Hematopoietic multipotent progenitor cell treated with erythropoietin and hydrocortisone succinate and interleukin-3 and kit ligand, for 17 days (in vitro differentiated cells): ENCODE data around the gene ZNF473.

ENCODE experiments used
- DNase-seq: peaks from one replicate; pipeline ENCODE4 v3.0.0-alpha.2; 2015; ENCODE audit warnings: low spot score

Gene ZNF473

DNA sequence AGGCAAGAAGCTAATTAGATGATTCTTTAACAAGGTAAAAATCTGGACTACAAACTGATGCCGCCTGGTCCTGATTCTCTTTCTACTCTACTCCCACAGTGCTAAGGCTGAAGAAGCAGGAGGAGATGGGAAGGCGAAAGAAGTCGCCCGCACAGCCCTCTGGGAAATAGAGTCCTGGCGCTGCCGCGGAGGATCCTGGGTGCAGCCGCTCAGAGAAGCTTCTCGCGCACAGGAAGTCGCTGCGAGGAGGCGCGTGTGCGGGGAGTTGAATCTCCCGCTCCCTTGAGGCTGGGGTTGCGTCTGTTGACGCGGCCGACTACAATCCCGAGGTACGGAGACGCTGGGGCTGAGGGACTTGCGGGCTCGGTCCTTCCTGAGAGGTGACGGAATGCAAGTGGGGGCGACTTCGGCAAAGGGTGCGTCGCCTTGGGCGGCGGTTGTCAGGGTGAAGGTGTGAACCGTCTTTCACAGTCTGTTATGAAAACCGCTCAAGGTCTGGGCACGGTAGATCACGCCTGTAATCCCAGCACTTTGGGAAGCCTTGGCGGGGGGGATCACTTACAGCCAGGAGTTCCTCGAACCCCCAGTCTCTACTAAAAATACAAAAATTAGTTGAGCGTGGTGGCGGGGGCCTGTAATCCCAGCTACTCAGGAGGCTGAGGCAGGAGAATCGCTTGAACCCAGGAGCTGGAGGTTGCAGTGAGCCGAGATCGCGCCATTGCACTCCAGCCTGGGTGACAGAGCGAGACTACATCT is at the start of gene ZNF473:
Gene ZNF473 (plus strand): TSS at position 212 of the 756 bp plus-strand sequence. CDS start 5,078 bp downstream, outside the sequence.
- no peak for DNase-seq

DNA sequence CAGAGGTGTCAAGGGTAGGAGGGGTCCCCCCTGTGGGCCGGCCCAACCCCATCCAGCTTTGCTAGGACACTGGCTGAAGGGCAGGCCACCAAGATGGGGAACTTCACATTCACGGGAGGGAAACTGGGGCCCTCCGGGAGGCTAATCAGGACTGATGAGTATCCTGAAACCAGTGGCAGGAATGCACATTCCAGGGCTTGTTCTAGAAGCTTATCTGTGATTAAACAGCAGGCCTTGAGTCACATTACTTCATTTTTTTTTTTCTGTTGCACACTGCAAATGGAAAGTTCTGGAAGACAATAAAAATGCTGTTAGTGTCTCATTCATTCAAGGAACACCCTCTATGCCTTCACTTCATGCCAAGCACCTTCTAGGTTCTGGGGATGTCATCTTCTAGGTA is 49.3 kb upstream of the ZNF473 start:
- no peak for DNase-seq

DNA sequence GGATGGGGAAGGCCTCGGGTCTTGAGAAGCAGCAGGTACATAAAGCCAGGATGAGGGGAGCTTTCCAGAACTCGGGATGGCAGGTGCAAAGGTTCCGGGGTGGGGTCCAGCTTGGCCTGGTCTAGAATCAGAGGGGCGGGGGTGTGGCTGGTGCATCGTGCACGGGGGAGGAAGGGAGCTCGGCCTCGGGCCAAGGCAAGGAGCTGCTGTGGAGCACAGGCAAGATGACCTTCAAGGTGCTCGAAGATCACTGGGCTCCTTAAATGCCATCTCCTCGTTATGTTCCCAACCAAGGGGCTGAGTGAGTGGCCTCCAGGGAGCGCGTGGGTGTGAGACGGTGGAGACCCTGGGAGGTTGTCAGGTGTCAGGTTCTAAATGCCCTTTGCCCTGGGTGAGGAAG is 48.7 kb upstream of the ZNF473 start:
- DNase-seq, result no peak

GRCh38 chr19:49977881-49978280 is 47.9 kb upstream of the ZNF473 start:
- no peak for DNase-seq

DNA sequence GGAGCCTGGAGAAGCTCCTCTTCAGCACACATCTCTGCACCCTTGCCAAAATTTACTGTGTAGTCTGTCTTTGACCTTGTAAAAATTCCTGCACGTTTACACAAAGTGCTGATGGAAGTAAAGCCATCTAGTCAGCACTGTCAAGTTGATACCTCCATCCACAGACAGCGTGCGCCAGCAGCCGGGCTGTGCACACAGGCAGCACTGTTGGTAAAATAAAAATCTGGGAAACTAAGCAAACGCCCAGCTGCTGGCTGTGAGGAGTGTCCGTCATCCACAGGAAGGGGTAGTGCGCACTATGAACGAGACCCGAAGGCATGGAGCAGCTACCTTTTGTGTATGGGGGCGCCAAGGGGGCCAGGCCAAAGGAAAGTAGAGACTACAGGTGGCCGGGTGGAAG is 47.5 kb upstream of the ZNF473 start:
- DNase-seq, result no peak

GRCh38 chr19:49981603-49982593 is 43.9 kb upstream of the ZNF473 start:
- no peak for DNase-seq

DNA sequence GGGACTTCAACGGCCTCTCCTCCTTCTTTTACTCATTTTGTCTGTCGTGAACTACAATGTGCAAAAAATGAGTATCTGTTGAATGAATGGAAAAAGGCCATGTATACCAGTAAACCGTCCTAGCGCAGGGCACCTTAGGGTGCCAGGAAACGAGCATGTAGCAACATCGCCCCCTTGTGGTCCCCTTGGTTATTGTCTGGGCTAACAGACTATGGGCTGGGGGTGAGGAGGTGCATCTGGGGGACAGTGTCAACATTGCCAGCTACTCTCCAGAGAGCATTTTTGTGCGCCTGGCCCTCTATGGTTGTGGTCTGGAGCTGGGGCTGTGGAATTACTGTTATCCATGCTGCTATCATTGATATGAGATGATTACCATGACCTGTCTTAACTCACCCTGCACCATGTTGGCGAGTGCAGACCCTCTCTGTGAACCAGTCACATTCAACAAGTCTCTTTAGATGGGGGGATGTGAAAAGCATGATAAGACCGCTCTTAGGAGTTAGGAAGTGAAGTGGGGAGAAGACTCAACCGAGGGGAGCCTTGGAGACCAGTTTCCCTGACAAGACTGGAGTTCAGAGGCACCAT is 42.1 kb upstream of the ZNF473 start:
- DNase-seq, result peak; percentile 75

- DNase-seq, result no peak
Measured at GRCh38 chr19:49984491-49984890, 41.3 kb upstream of the ZNF473 start.

DNA sequence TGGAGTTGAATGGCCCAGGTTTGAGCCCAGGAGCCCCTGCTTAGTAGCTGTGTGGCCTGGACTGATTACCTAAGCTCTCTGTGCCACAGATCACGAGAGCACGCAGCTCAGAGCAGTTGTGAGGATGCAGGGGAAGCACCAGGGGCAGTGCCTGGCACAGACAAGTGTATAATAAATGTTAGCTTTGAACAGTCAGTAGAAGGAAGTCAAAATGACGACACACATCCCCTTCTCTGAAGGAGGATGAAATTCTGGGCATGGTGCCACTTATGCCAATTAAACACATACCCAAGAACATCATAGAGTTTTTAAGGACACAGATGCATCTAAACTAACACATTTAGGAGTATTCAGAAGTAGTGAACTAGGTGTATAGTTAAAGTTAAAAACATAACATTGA is 39.9 kb upstream of the ZNF473 start:
- no peak for DNase-seq

GRCh38 chr19:49986354-49986753 is 39.5 kb upstream of the ZNF473 start:
- no peak for DNase-seq

DNA sequence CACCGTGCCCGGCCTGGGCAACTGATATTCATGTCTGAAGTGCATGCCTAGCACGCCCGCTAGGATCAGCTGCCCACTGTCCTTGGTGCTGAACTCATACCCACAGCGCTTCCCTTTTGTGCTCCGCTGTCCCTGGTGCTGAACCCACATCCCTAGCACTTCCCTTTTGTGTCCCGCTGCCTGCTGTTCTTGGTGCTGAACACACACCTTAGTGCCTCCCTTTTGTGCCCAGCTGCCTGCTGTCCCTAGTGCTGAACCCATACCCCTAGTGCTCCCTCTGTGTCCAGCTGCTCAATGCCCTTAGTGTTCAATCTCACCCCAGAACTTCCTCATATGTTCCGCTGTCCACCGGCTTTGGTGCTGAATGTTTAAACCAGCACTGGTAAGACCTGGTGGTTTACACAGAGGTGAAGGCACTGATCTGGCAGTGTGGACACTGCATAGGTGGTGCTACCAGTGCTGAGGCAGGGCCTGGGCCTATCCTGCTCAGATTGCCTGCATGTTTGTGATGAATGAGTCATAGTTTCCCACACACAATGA is 38.6 kb upstream of the ZNF473 start:
- DNase-seq, result peak; percentile 52

GRCh38 chr19:49988007-49988406 is 37.8 kb upstream of the ZNF473 start:
- DNase-seq, result no peak

GRCh38 chr19:49988433-49988832 is 37.4 kb upstream of the ZNF473 start:
- DNase-seq, result no peak

- DNase-seq, result peak; percentile 22
Measured at GRCh38 chr19:49997709-49998108, 28.1 kb upstream of the ZNF473 start.

DNA sequence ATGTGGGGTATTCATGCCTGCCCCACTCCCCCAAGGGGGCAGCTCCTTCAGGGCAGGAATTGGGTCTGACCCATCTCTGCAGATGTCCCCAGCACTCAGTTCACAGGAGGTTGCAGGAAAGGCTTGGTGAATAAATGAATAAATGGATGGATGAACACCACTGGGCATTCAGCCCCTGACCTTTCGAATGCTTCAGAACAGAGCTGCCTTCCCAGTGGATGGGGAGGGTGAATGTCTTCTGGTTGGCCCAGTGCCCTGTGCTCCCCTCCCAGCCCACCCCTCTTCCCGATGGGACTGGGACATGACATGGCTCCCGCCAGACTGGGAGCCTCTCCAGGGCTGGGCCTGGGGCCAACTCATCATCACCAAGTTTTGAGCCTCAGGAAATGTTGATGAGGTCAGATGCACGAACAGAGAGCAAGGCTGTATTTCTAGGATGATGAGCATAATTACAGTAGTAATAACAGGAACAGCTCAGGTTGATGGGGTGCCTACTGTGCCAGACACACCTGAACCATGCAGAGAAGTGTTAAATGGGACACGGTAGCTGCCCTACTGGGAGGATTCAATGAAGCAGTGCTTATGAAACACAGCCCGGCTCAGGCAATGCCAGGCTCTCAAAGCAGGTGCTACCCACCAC is 26.3 kb upstream of the ZNF473 start:
- DNase-seq, result no peak

DNA sequence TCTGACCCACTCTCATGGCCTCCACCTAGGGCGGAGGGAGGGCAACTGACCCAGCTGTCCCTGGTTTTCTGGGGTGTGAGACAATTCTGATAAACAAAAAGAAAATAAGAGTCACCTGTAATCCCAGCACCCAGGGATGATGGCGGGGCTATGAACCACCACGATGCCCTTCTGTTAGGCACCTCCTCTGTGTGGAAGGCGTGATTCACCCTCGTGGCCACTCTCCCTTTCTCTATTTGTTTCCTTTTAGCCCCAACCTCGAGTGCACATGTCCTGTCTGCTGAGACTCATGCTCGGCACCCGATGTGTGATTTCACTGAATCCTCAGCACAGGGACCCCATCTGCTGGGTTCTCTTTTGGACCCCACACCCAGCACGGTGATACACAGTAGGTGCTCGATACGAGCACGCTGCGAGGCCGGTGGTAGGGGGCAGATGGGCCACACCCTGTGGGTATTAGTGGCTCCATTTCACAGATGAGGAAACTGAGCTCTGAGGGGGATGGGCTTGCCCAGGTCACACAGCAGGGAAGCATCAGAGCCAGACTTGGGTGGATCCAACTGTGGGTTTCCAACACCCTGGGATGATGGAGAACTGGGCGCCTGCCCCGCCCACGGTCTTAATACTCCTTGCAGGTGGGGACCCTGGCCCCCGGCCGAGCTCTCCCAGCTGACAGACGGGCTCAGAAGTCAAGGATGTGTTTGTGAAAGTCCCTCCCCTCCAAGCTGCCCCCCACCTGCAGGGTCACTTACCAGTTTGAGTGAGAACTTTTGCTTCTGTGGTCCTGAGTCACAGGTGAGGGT is 25.6 kb upstream of the ZNF473 start:
- no peak for DNase-seq

DNA sequence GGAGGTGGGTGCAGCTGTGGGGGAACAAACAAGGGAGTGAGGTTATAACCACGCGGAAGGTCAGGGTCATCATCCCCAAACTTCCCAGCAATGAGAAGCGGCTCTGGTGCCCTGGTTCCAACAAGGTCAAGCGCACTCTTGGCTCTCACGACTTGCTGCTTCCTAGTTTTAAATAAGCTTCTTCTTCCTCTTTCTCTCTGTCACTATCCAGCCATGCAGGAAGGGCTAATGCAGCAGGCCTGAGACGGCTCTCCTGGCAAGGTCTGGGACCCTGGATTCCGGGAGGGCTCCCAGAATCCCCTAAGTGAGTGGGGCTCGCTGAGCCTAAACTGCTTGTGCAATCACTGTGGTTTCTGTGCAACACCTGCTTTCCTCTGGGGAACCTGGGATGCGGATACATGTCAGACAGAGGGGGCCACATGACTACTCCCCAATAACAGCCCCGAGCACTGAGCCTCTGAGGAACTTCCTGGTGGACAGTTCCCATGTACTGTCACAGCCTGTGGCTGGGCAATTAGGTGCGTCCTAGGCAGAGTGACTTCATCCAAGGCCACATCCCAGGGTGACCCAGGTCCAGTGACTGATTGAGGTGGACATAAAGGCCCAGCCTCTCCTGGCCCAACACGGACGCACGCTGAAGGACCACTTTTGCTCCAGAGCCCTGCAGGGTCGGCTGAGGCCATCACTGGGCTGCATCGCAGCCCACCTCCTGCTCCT is 24.8 kb upstream of the ZNF473 start:
- DNase-seq, result no peak

DNA sequence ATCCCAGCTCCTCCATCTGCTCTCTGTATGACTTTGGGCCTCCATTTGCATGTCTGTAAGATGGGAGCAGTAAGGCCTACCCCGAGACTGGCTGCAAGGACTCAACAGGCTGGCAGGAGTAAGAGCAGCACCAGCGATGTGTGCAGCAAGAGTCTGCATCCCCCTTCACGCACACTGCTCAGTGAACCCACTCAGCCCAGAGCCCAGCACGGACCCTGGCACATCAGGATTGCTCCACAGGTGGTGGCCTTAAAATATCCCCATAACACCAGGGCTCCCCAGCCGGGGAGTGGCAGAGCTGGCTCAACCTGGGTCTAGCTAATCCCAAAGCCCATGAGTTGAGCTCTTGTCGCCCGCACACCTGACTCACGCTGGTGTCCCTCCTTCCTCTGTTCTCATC is 24.0 kb upstream of the ZNF473 start:
- no peak for DNase-seq

GRCh38 chr19:50002386-50002960 is 23.3 kb upstream of the ZNF473 start:
- DNase-seq, result no peak

GRCh38 chr19:50003254-50003788 is 22.5 kb upstream of the ZNF473 start:
- no peak for DNase-seq
